Activated CD8-positive, alpha-beta memory T cell treated with anti-CD3 and anti-CD28 coated beads for 4 hours (primary cell): ENCODE measurements around the gene SLC30A1.

Experiments
- DNase-seq, 2 donors: peaks; one replicate each; pipeline ENCODE4 v3.0.0-alpha.2; 2020; ENCODE audit warnings: low read depth in 2 of 2

SLC30A1 gene

GRCh38 chr1:211607754-211608473, 29.0 kb upstream of the SLC30A1 start:
- no peak for DNase-seq

- DNase-seq, result no peak
Observed at GRCh38 chr1:211606914-211607753, 28.2 kb upstream of the SLC30A1 start.

GRCh38 chr1:211606332-211606913, 27.5 kb upstream of the SLC30A1 start:
- no peak for DNase-seq

- no peak for DNase-seq
Observed at GRCh38 chr1:211605603-211606331, 26.8 kb upstream of the SLC30A1 start.

- DNase-seq, result no peak
Observed at GRCh38 chr1:211605034-211605433, 26.1 kb upstream of the SLC30A1 start.

GRCh38 chr1:211604548-211604947, 25.6 kb upstream of the SLC30A1 start:
- no peak for DNase-seq

- DNase-seq, result no peak
Observed at GRCh38 chr1:211603713-211604112, 24.8 kb upstream of the SLC30A1 start.

- no peak for DNase-seq
Observed at GRCh38 chr1:211603191-211603701, 24.3 kb upstream of the SLC30A1 start.

- DNase-seq, result no peak
Observed at GRCh38 chr1:211601982-211602670, 23.2 kb upstream of the SLC30A1 start.

GRCh38 chr1:211601159-211601558, 22.2 kb upstream of the SLC30A1 start:
- no peak for DNase-seq

GRCh38 chr1:211599250-211599649, 20.3 kb upstream of the SLC30A1 start:
- no peak for DNase-seq

GRCh38 chr1:211598514-211598913, 19.6 kb upstream of the SLC30A1 start:
- no peak for DNase-seq

- DNase-seq, result no peak
Observed at GRCh38 chr1:211596418-211597181, 17.6 kb upstream of the SLC30A1 start.

- DNase-seq, result no peak
Observed at GRCh38 chr1:211595419-211595818, 16.5 kb upstream of the SLC30A1 start.

GRCh38 chr1:211591980-211592493, 13.1 kb upstream of the SLC30A1 start:
- DNase-seq, result no peak

GRCh38 chr1:211589782-211590721, 11.1 kb upstream of the SLC30A1 start:
- DNase-seq, result no peak

GRCh38 chr1:211588711-211589110, 9.8 kb upstream of the SLC30A1 start:
- no peak for DNase-seq

- DNase-seq, result no peak
Observed at GRCh38 chr1:211587123-211587522, 8.2 kb upstream of the SLC30A1 start.

- DNase-seq, result no peak
Observed at GRCh38 chr1:211586538-211586937, 7.6 kb upstream of the SLC30A1 start.
